Breast epithelium (tissue), 3 donors: ENCODE data around the gene USP3.

Source experiments
- CTCF ChIP-seq, 3 donors: fragments of 450-650 bp; IDR thresholded peaks; one replicate each; pipeline ENCODE4 v1.5.1; 2016 to 2017; ENCODE audit warnings: antibody characterized with exemption in 3 of 3, mild to moderate bottlenecking in 3 of 3, moderate library complexity in 3 of 3
- POLR2AphosphoS5 ChIP-seq, 3 donors: sonication (generic); formaldehyde crosslinking; IDR thresholded peaks; one replicate each; pipeline ENCODE4 v1.6.1; 2017; ENCODE audit warnings: antibody characterized with exemption in 3 of 3

GRCh38 chr15:63595065-63595464, 90.7 kb downstream of the USP3 start:
- TF ChIP-seq CTCF (IDR thresholded peaks at IDR 0.05) (no peak), POLR2AphosphoS5 (IDR thresholded peaks at IDR 0.05) (no peak)
